HG03060 (cell line): ENCODE results near the gene UBTD1.

Experiments used
- ATAC-seq: cut with Tn5 transposase; IDR thresholded peaks from one replicate; pipeline ENCODE4 v1.9.1; 2021; ENCODE audit warnings: low read depth, moderate number of reproducible peaks; ENCODE audit not compliant: unreplicated experiment

UBTD1 gene

GRCh38 chr10:97601268-97602215, 102.8 kb downstream of the UBTD1 start:
- no peak for ATAC-seq

DNA sequence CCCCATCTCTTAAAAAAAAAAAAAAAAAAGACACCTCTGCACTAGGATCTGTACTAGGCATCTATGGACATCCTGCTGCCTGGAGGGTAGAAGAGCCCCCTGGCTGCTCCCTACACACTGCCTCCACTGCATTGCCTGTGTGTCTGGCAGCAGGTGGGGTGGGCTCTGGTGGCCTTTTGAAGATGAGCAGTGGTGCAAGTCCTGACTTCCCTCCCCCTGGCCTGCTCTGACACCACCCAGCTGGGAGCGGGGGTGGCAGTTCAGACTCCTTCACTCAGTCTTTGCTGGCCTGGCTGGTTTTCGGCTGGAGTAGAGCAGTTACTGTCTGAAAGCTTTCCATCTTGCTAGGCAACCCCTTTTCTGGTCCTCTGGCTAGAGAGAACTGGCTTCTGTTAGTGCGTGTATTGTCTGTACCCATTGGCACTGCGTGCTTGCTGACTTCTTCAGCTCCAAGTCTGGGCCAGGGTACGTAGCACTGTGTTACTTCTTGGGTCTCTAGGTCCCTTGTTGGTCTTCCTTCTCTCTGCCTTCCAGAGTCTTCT, 108.4 kb downstream of the UBTD1 start:
- no peak for ATAC-seq

DNA sequence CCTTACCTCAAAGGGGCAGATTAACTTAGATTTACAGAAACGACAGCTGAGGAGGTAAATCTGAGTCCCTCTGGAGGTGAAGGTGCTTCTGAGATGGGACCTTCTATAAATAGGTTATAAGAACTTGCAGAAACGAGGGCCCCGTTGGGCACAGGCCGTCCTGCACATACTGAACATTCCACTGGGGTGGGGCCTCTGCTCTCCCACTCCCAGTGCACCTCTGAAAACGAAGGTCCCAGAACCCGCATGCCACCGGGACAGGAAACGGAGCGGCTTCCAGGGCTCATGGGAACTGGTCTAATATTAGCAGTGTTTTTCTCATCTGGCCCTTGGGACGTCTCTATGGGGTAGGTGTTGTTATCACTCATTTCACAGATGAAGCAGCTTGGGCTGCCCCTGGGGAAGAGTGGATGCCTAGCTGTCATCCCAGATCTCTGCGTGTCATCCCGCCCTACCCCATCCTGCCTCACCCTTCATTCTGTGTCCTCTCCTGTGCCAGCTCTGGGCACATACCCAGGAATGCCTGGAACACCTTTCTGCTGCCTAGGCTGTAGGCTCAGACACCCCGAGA, 110.4 kb downstream of the UBTD1 start:
- ATAC-seq: no peak

GRCh38 chr10:97611473-97611872, 112.7 kb downstream of the UBTD1 start:
- ATAC-seq: no peak

GRCh38 chr10:97612386-97612785, 113.7 kb downstream of the UBTD1 start:
- no peak for ATAC-seq

- ATAC-seq: no peak
Observed at GRCh38 chr10:97618285-97618684, 119.6 kb downstream of the UBTD1 start.

- ATAC-seq: no peak
Observed at GRCh38 chr10:97618733-97619132, 120.0 kb downstream of the UBTD1 start.
